GM19372 (cell line): ENCODE results near the gene KRTAP1-3.
"Not testable (repeated sequence)": the region's sequence is repeated elsewhere in the genome, so short reads cannot be mapped to it uniquely, and the experiment has no call there.

Source experiments
- ATAC-seq: cut with Tn5 transposase; IDR thresholded peaks from one replicate; pipeline ENCODE4 v1.9.1; 2021; ENCODE audit warnings: mild to moderate bottlenecking, low read depth, moderate library complexity; ENCODE audit not compliant: unreplicated experiment

The KRTAP1-3 gene

GRCh38 chr17:41055130-41055529 is 20.5 kb upstream of the KRTAP1-3 start, which contains the start of gene KRTAP2-2:
Gene KRTAP2-2, minus strand, starts transcription at chr17:41055230. Its CDS starts 19 bp downstream, at chr17:41055211.
- not testable (repeated sequence) for ATAC-seq

- ATAC-seq, result not testable (repeated sequence)
Measured at GRCh38 chr17:41054556-41054955, 19.9 kb upstream of the KRTAP1-3 start.

- ATAC-seq, result no peak
Measured at GRCh38 chr17:41054025-41054424, 19.4 kb upstream of the KRTAP1-3 start.

GRCh38 chr17:41052566-41052965 is 17.9 kb upstream of the KRTAP1-3 start:
- no peak for ATAC-seq

GRCh38 chr17:41049110-41049509 is 14.4 kb upstream of the KRTAP1-3 start:
- no peak for ATAC-seq

GRCh38 chr17:41048441-41048840 is 13.8 kb upstream of the KRTAP1-3 start:
- ATAC-seq, result no peak

- not testable (repeated sequence) for ATAC-seq
Measured at GRCh38 chr17:41046735-41047465, 12.2 kb upstream of the KRTAP1-3 start, which contains the start of gene KRTAP2-1. Gene KRTAP2-1, minus strand, starts transcription at chr17:41047316. Its CDS starts 49 bp downstream, at chr17:41047267.

- no peak for ATAC-seq
Measured at GRCh38 chr17:41042953-41043352, 8.3 kb upstream of the KRTAP1-3 start.

GRCh38 chr17:41040783-41041571 is 6.3 kb upstream of the KRTAP1-3 start, which contains the start of gene KRTAP1-1:
Gene KRTAP1-1, minus strand, starts transcription at chr17:41041450. Its CDS starts 53 bp downstream, at chr17:41041397.
- not testable (repeated sequence) for ATAC-seq

GRCh38 chr17:41037853-41038350 is 3.2 kb upstream of the KRTAP1-3 start:
- ATAC-seq, result no peak

GRCh38 chr17:41029633-41030245 is 4.9 kb downstream of the KRTAP1-3 start, which contains the start of gene KRTAP1-4:
Gene KRTAP1-4, minus strand, starts transcription at chr17:41030195. Its CDS starts 117 bp downstream, at chr17:41030078.
- ATAC-seq, result no peak

GRCh38 chr17:41026715-41027471 is 7.8 kb downstream of the KRTAP1-3 start, which contains the start of gene KRTAP1-5:
Gene KRTAP1-5, minus strand, starts transcription at chr17:41027208. Its CDS starts 53 bp downstream, at chr17:41027155.
- ATAC-seq, result no peak

- no peak for ATAC-seq
Measured at GRCh38 chr17:41024697-41025096, 10.0 kb downstream of the KRTAP1-3 start.

GRCh38 chr17:41020336-41020735 is 14.3 kb downstream of the KRTAP1-3 start:
- ATAC-seq, result no peak

- no peak for ATAC-seq
Measured at GRCh38 chr17:41019415-41019814, 15.3 kb downstream of the KRTAP1-3 start.

- ATAC-seq, result no peak
Measured at GRCh38 chr17:41018541-41018940, 16.1 kb downstream of the KRTAP1-3 start.

- ATAC-seq, result no peak
Measured at GRCh38 chr17:41016578-41017215, 18.0 kb downstream of the KRTAP1-3 start.

GRCh38 chr17:41015454-41015853 is 19.2 kb downstream of the KRTAP1-3 start:
- ATAC-seq, result no peak

GRCh38 chr17:41013606-41014005 is 21.1 kb downstream of the KRTAP1-3 start:
- ATAC-seq, result no peak
